Mucosa of rectum (tissue), 2 donors: ENCODE data around the gene SDK1.

ENCODE experiments used
- H3K27ac ChIP-seq, 2 donors: one replicate each; pipeline ENCODE4 v1.7.0; 2013; ENCODE audit warnings: inconsistent platforms in 2 of 2, low read depth in 2 of 2, low read length in 2 of 2
- H3K27me3 ChIP-seq, 2 donors: one replicate each; pipeline ENCODE4 v1.7.0; 2013; ENCODE audit warnings: low read length in 2 of 2; ENCODE audit not compliant: control insufficient read depth in 2 of 2, insufficient read depth in 2 of 2
- H3K36me3 ChIP-seq, 2 donors: one replicate each; pipeline ENCODE4 v1.7.0; 2013; ENCODE audit warnings: low read length in 2 of 2; ENCODE audit not compliant: control insufficient read depth in 2 of 2, insufficient read depth in 2 of 2
- H3K4me1 ChIP-seq, 2 donors: one replicate each; pipeline ENCODE4 v1.7.0; 2013; ENCODE audit warnings: low read length in 2 of 2, mild to moderate bottlenecking in 1 of 2; ENCODE audit not compliant: control insufficient read depth in 2 of 2, insufficient read depth in 2 of 2
- H3K4me3 ChIP-seq, 2 donors: one replicate each; pipeline ENCODE4 v1.7.0; 2013; ENCODE audit warnings: low read length in 2 of 2
- H3K9ac ChIP-seq, 2 donors: one replicate each; pipeline ENCODE4 v1.7.0; 2013; ENCODE audit warnings: low read length in 2 of 2, low read depth in 1 of 2, mild to moderate bottlenecking in 1 of 2
- H3K9me3 ChIP-seq, 2 donors: one replicate each; pipeline ENCODE4 v1.7.0; 2013; ENCODE audit warnings: low read length in 2 of 2; ENCODE audit not compliant: control insufficient read depth in 2 of 2
- donor health status: healthy.
- donor health status: Normal muscosa, but diverticular disease.

SDK1 gene

GRCh38 chr7:3431306-3431705 lies 130.3 kb downstream of the SDK1 start:
- no peak overlapping the region for H3K27ac ChIP-seq
- no peaks in the 10 kb centered on the region for H3K27me3 ChIP-seq
- H3K9ac ChIP-seq = no peak overlapping the region
- H3K9me3 ChIP-seq = no peaks in the 10 kb centered on the region
- no peaks in the 10 kb centered on the region for H3K4me1 ChIP-seq
- H3K36me3 ChIP-seq = no peaks in the 10 kb centered on the region
- no peak overlapping the region for H3K4me3 ChIP-seq

- no peak overlapping the region for H3K9ac ChIP-seq
- no peaks in the 10 kb centered on the region for H3K27me3 ChIP-seq
- H3K36me3 ChIP-seq = no peaks in the 10 kb centered on the region
- no peak overlapping the region for H3K27ac ChIP-seq
- no peak overlapping the region for H3K4me3 ChIP-seq
- H3K9me3 ChIP-seq = no peaks in the 10 kb centered on the region
- H3K4me1 ChIP-seq = no peaks in the 10 kb centered on the region
Observed at GRCh38 chr7:3432911-3433310, 131.9 kb downstream of the SDK1 start.

GRCh38 chr7:3434611-3435010 lies 133.6 kb downstream of the SDK1 start:
- H3K4me3 ChIP-seq = no peak overlapping the region
- H3K36me3 ChIP-seq = no peaks in the 10 kb centered on the region
- H3K9ac ChIP-seq = no peak overlapping the region
- no peaks in the 10 kb centered on the region for H3K27me3 ChIP-seq
- H3K27ac ChIP-seq = no peak overlapping the region
- H3K9me3 ChIP-seq = no peaks in the 10 kb centered on the region
- no peaks in the 10 kb centered on the region for H3K4me1 ChIP-seq

- Histone ChIP-seq H3K27me3 (no peaks in the 10 kb centered on the region), H3K9ac (no peak overlapping the region), H3K4me3 (no peak overlapping the region), H3K36me3 (no peaks in the 10 kb centered on the region), H3K9me3 (no peaks in the 10 kb centered on the region), H3K4me1 (no peaks in the 10 kb centered on the region), H3K27ac (no peak overlapping the region)
Observed at GRCh38 chr7:3436112-3436511, 135.1 kb downstream of the SDK1 start.

GRCh38 chr7:3436746-3437145 lies 135.7 kb downstream of the SDK1 start:
- no peaks in the 10 kb centered on the region for H3K27me3 ChIP-seq
- no peaks in the 10 kb centered on the region for H3K36me3 ChIP-seq
- H3K4me3 ChIP-seq = no peak overlapping the region
- no peaks in the 10 kb centered on the region for H3K4me1 ChIP-seq
- no peaks in the 10 kb centered on the region for H3K9me3 ChIP-seq
- no peak overlapping the region for H3K27ac ChIP-seq
- H3K9ac ChIP-seq = no peak overlapping the region

GRCh38 chr7:3437467-3437866 lies 136.4 kb downstream of the SDK1 start:
- no peaks in the 10 kb centered on the region for H3K27me3 ChIP-seq
- no peak overlapping the region for H3K9ac ChIP-seq
- no peak overlapping the region for H3K27ac ChIP-seq
- no peak overlapping the region for H3K4me3 ChIP-seq
- H3K36me3 ChIP-seq = no peaks in the 10 kb centered on the region
- no peaks in the 10 kb centered on the region for H3K9me3 ChIP-seq
- no peaks in the 10 kb centered on the region for H3K4me1 ChIP-seq

GRCh38 chr7:3438352-3438751 lies 137.3 kb downstream of the SDK1 start:
- Histone ChIP-seq H3K9ac (no peak overlapping the region), H3K27me3 (no peaks in the 10 kb centered on the region), H3K4me1 (no peaks in the 10 kb centered on the region), H3K9me3 (no peaks in the 10 kb centered on the region), H3K27ac (no peak overlapping the region), H3K36me3 (no peaks in the 10 kb centered on the region), H3K4me3 (no peak overlapping the region)

GRCh38 chr7:3439333-3440030 lies 138.4 kb downstream of the SDK1 start:
- H3K4me3 ChIP-seq = no peak overlapping the region
- no peaks in the 10 kb centered on the region for H3K36me3 ChIP-seq
- no peaks in the 10 kb centered on the region for H3K4me1 ChIP-seq
- H3K27ac ChIP-seq = no peak overlapping the region
- no peaks in the 10 kb centered on the region for H3K9me3 ChIP-seq
- H3K9ac ChIP-seq = no peak overlapping the region
- H3K27me3 ChIP-seq = no peaks in the 10 kb centered on the region

GRCh38 chr7:3440509-3440908 lies 139.5 kb downstream of the SDK1 start:
- Histone ChIP-seq H3K27me3 (no peaks in the 10 kb centered on the region), H3K27ac (no peak overlapping the region), H3K9ac (no peak overlapping the region), H3K36me3 (no peaks in the 10 kb centered on the region), H3K4me1 (no peaks in the 10 kb centered on the region), H3K9me3 (no peaks in the 10 kb centered on the region), H3K4me3 (no peak overlapping the region)

GRCh38 chr7:3443716-3444115 lies 142.7 kb downstream of the SDK1 start:
- Histone ChIP-seq H3K9ac (no peak overlapping the region), H3K9me3 (no peaks in the 10 kb centered on the region), H3K27ac (no peak overlapping the region), H3K36me3 (no peaks in the 10 kb centered on the region), H3K4me3 (no peak overlapping the region), H3K27me3 (no peaks in the 10 kb centered on the region), H3K4me1 (no peaks in the 10 kb centered on the region)

- H3K27ac ChIP-seq = no peak overlapping the region
- H3K4me3 ChIP-seq = no peak overlapping the region
- H3K9ac ChIP-seq = no peak overlapping the region
- no peaks in the 10 kb centered on the region for H3K27me3 ChIP-seq
- no peaks in the 10 kb centered on the region for H3K36me3 ChIP-seq
- H3K9me3 ChIP-seq = no peaks in the 10 kb centered on the region
- H3K4me1 ChIP-seq = no peaks in the 10 kb centered on the region
Observed at GRCh38 chr7:3446786-3447185, 145.7 kb downstream of the SDK1 start.
